Endothelial cell of umbilical vein (primary cell): ENCODE results near the gene C17orf114.

Source experiments
- BruUV-seq: library from RNA; stranded (reverse); fragments of 400-500 nt; replicated peaks from 2 replicates; lab custom pipeline; 2021; lab: Mats Ljungman, UMichigan
- CTCF ChIA-PET: fragments of 300-600, 350-600 bp; sonication (Branson Sonifier 250); formaldehyde crosslinking; loops from one replicate; lab custom pipeline; 2021; ENCODE audit warnings: antibody characterized with exemption, inconsistent platforms; lab: Charles Lee
- POLR2A ChIA-PET: fragments of 300-600, 350-600 bp; sonication (Branson Sonifier 250); formaldehyde crosslinking; loops from one replicate; lab custom pipeline; 2021; ENCODE audit warnings: antibody characterized with exemption, inconsistent platforms; lab: Charles Lee
- DNase-seq: peaks from one replicate; pipeline ENCODE4 v3.0.0-alpha.2; 2011; ENCODE audit warnings: low read depth, low spot score
- FAIRE-seq: peaks from 2 replicates; lab custom pipeline; 2011; peaks lifted over from hg19 to GRCh38; lab: Jason Lieb, UNC
- H2AFZ ChIP-seq: 2 replicates; pipeline ENCODE4 v1.6.0; 2012; ENCODE audit warnings: low read depth, low read length, control low read depth, inconsistent platforms
- H3K27ac ChIP-seq: 2 replicates; pipeline ENCODE4 v1.5.1; 2011; ENCODE audit warnings: low read depth, mild to moderate bottlenecking, control low read depth, low read length, moderate library complexity; ENCODE audit not compliant: insufficient read depth
- H3K27me3 ChIP-seq, 2 experiments: 2 replicates each; pipeline versions ENCODE4 v1.6.0 to v1.6.1; 2011; ENCODE audit warnings: low read length in 2 of 2, mixed read lengths in 1 of 2; ENCODE audit not compliant: control insufficient read depth in 2 of 2, insufficient read depth in 2 of 2
- H3K36me3 ChIP-seq, 2 experiments: 2 replicates in 1 of 2; 3 replicates in 1 of 2; pipeline ENCODE4 v1.5.1; 2011; ENCODE audit warnings: low read length in 2 of 2, mild to moderate bottlenecking in 1 of 2, moderate library complexity in 1 of 2; ENCODE audit not compliant: control insufficient read depth in 2 of 2, insufficient read depth in 2 of 2; ENCODE audit errors: extremely low read depth in 1 of 2
- H3K4me1 ChIP-seq: 3 replicates; pipeline ENCODE4 v1.5.1; 2011; ENCODE audit warnings: mild to moderate bottlenecking, low read length; ENCODE audit not compliant: control insufficient read depth, insufficient read depth; ENCODE audit errors: extremely low read depth
- H3K4me2 ChIP-seq: 2 replicates; pipeline ENCODE4 v1.6.1; 2011; ENCODE audit warnings: low read length, control low read depth, mixed read lengths; ENCODE audit not compliant: insufficient read depth
- H3K4me3 ChIP-seq, 3 experiments: fragments of 200-600 bp in 1 of 3; sonication (generic), shearing (Covaris generic) in 1 of 3; replicated peaks in 1 of 3; 2 replicates each; pipeline ENCODE4 v1.5.1; 2011 to 2016; ENCODE audit warnings: control low read depth in 3 of 3, low read length in 3 of 3, mild to moderate bottlenecking in 2 of 3, inconsistent platforms in 1 of 3, low read depth in 1 of 3, moderate library complexity in 1 of 3; ENCODE audit not compliant: insufficient read depth in 1 of 3
- H3K79me2 ChIP-seq: 2 replicates; pipeline ENCODE4 v1.6.0; 2012; ENCODE audit warnings: low read length, inconsistent platforms; ENCODE audit not compliant: control insufficient read depth, insufficient read depth
- H3K9ac ChIP-seq: replicated peaks from 2 replicates; pipeline ENCODE3; 2011; ENCODE audit warnings: low read length, control low read depth; ENCODE audit not compliant: insufficient read depth; ENCODE audit errors: extremely low read depth
- H3K9me1 ChIP-seq: replicated peaks from 3 replicates; pipeline ENCODE4 v1.6.0; 2011; ENCODE audit warnings: mild to moderate bottlenecking, low read length; ENCODE audit not compliant: control insufficient read depth, insufficient read depth; ENCODE audit errors: extremely low read depth
- H3K9me3 ChIP-seq: replicated peaks from 2 replicates; pipeline ENCODE4 v1.5.1; 2012; ENCODE audit warnings: low read length, inconsistent platforms; ENCODE audit not compliant: control insufficient read depth, insufficient read depth
- H4K20me1 ChIP-seq: replicated peaks from 2 replicates; pipeline ENCODE3; 2011; ENCODE audit warnings: mild to moderate bottlenecking, low read length; ENCODE audit not compliant: control insufficient read depth, insufficient read depth; ENCODE audit errors: extremely low read depth
- CTCF ChIP-seq, 2 donors: IDR thresholded peaks; 1 replicate in 1 of 2; 2 replicates in 1 of 2; pipeline ENCODE4 v1.5.1; 2011; ENCODE audit warnings: low read length in 2 of 2, mild to moderate bottlenecking in 2 of 2, moderate library complexity in 2 of 2, control low read depth in 1 of 2, inconsistent platforms in 1 of 2, low read depth in 1 of 2; ENCODE audit not compliant: insufficient read depth in 1 of 2; ENCODE audit errors: extremely low read depth in 1 of 2
- EZH2 ChIP-seq: IDR thresholded peaks from 2 replicates; pipeline ENCODE4 v1.6.1; 2012; ENCODE audit warnings: borderline replicate concordance, low read depth, mild to moderate bottlenecking, moderate library complexity, low read length, inconsistent platforms; ENCODE audit not compliant: severe bottlenecking
- FOS ChIP-seq: IDR thresholded peaks from 2 replicates; pipeline ENCODE4 v1.6.1; 2011; ENCODE audit warnings: mild to moderate bottlenecking, low read length, moderate library complexity, borderline replicate concordance; ENCODE audit not compliant: insufficient read depth
- GATA2 ChIP-seq: IDR thresholded peaks from 2 replicates; pipeline ENCODE4 v1.7.0; 2011; ENCODE audit warnings: low read depth, mild to moderate bottlenecking, moderate library complexity, mixed read lengths, low read length; ENCODE audit not compliant: insufficient read length, insufficient read depth
- JUN ChIP-seq: IDR thresholded peaks from 2 replicates; pipeline ENCODE4 v1.6.1; 2011; ENCODE audit warnings: borderline replicate concordance, low read depth; ENCODE audit not compliant: insufficient read length, insufficient read depth
- MAX ChIP-seq: IDR thresholded peaks from 2 replicates; pipeline ENCODE4 v1.6.1; 2011; ENCODE audit not compliant: insufficient read depth, insufficient read length
- MYC ChIP-seq: IDR thresholded peaks from one replicate; pipeline ENCODE4 v1.6.1; 2011; ENCODE audit warnings: mild to moderate bottlenecking, low read depth, low read length
- POLR2A ChIP-seq: IDR thresholded peaks from 2 replicates; pipeline ENCODE4 v1.6.1; 2012; ENCODE audit warnings: low read depth, mild to moderate bottlenecking, control low read depth, low read length
- POLR2AphosphoS5 ChIP-seq: IDR thresholded peaks from 2 replicates; pipeline ENCODE4 v1.6.1; 2012; ENCODE audit warnings: low read depth, mild to moderate bottlenecking, control low read depth, low read length, moderate library complexity; ENCODE audit not compliant: insufficient read depth
- dilution Hi-C: fragments of 300-500 bp; cut with MboI; formaldehyde crosslinking; loops from one replicate; pipeline ENCODE4 v1.15.0; 2019; ENCODE audit warnings: low sequenced_read_pairs; ENCODE audit not compliant: extremely low pct_ligation_motif_present
- intact Hi-C: fragments of 100-400 bp; cut with micrococcal nuclease; formaldehyde crosslinking; loops from one replicate; pipeline ENCODE4 v1.10.0; 2022

Gene C17orf114

GRCh38 chr17:4846635-4847390 is 44.7 kb upstream of the C17orf114 start:
- intact Hi-C loops (no loop called here), dilution Hi-C loops (no loop called here)
- POLR2A ChIA-PET, result no interaction called here
- Histone ChIP-seq H4K20me1 (no peaks in the 10 kb centered on the region), H3K4me1 (peaks cover 3% of the 10 kb centered on the region), H3K4me2 (no peak overlapping the region), H3K79me2 (peaks cover 29% of the 10 kb centered on the region), H3K9ac (no peak overlapping the region), H2AFZ (no peak overlapping the region), H3K9me3 (no peaks in the 10 kb centered on the region), H3K9me1 (no peaks in the 10 kb centered on the region), H3K36me3 (peaks cover 0 to 2% of the 10 kb centered on the region in 2 experiments), H3K27ac (no peak overlapping the region), H3K27me3 (no peaks in the 10 kb centered on the region), H3K4me3 (no peak overlapping the region)
- CTCF ChIA-PET, result interaction anchor here (0.9 to 1.3 kb wide), 3 partner anchors 11 to 57 kb away, joined by 3 to 4 read pairs (median 4); partner anchors contain the start of gene MINK1
- no peak for TF ChIP-seq JUN
- no peak for TF ChIP-seq CTCF (IDR thresholded peaks at IDR 0.05; ENCODE audit: extremely low read depth in 1 of 2, insufficient read depth in 1 of 2, low read depth in 1 of 2, low read length in 2 of 2)
- no peak for TF ChIP-seq POLR2AphosphoS5
- DNase-seq (no peak), FAIRE-seq (no peak)
- BruUV-seq, result no TSS peak

- dilution Hi-C loops (no loop called here), intact Hi-C loops (no loop called here)
- FAIRE-seq (peak; percentile 12), DNase-seq (no peak)
- POLR2A ChIA-PET, result no interaction called here
- Histone ChIP-seq H3K4me2 (no peak overlapping the region), H3K9me1 (no peaks in the 10 kb centered on the region), H3K36me3 (peaks cover 0 to 2% of the 10 kb centered on the region in 2 experiments), H3K79me2 (peaks cover 44% of the 10 kb centered on the region), H3K4me1 (peaks cover 4% of the 10 kb centered on the region), H2AFZ (no peak overlapping the region), H3K27me3 (no peaks in the 10 kb centered on the region), H3K4me3 (no peak overlapping the region), H3K9ac (no peak overlapping the region), H3K27ac (no peak overlapping the region), H3K9me3 (no peaks in the 10 kb centered on the region), H4K20me1 (no peaks in the 10 kb centered on the region)
- TF ChIP-seq CTCF (IDR thresholded peaks at IDR 0.05; ENCODE audit: extremely low read depth in 1 of 2, insufficient read depth in 1 of 2, low read depth in 1 of 2, low read length in 2 of 2) (no peak), GATA2 (no peak), POLR2AphosphoS5 (no peak), FOS (no peak), POLR2A (no peak), MAX (no peak), EZH2 (no peak), JUN (no peak), MYC (no peak)
- BruUV-seq, result no TSS peak
- CTCF ChIA-PET, result interaction anchor here (2.0 kb wide), 1 partner anchor 36 kb away, joined by 4 read pairs; no protein-coding TSS in a partner anchor
These were observed 43.0 kb upstream of the C17orf114 start for GRCh38 chr17:4845118-4845517.
